Gastrocnemius medialis (tissue), 4 donors: ENCODE data around the gene ZFP14.

ENCODE experiments used
- POLR2A ChIP-seq, 2 donors: fragments of 450-650 bp; IDR thresholded peaks; one replicate each; pipeline ENCODE4 v1.6.1; 2017; ENCODE audit warnings: antibody characterized with exemption in 2 of 2, mild to moderate bottlenecking in 2 of 2, moderate library complexity in 2 of 2
- TF ChIP-seq, protein P1 (sequence below), 5 experiments: fragments of 450-650 bp in 3 of 5; fragments of 200-600 bp in 2 of 5; sonication (generic) in 2 of 5; IDR thresholded peaks in 4 of 5; conservative IDR thresholded peaks in 1 of 5; 1 replicate in 4 of 5; 2 replicates in 1 of 5; pipeline ENCODE4 v1.5.1; 2016 to 2019; ENCODE audit warnings: antibody characterized with exemption in 5 of 5, mild to moderate bottlenecking in 3 of 5, moderate library complexity in 3 of 5

DNA sequence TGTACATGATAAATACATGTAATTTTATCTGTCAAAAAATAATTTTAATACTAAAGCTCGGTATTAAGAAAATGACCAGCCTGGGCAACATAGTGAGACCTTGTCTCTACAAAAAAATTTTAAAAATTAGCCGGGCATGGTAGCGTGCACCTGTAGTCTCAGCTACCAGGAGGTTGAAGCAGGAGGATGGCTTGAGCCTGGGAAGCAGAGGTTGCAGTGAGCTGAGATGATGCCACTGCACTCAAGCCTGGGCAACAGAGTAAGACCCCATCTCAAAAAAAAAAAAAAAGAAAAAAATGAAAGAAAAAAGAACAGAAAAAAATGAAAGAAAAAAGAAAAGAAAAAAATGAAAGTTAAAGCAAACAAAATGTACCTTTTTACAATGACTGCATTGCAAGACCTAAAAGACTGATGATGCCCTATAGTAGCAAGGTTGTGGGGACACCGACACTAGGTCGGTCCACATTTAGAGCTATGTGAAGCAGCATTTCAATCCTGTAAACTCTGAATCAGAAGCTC lies 5.3 kb downstream of the ZFP14 start:
- no peak for TF ChIP-seq POLR2A (IDR thresholded peaks at IDR 0.05)
- TF ChIP-seq, protein P1, sequence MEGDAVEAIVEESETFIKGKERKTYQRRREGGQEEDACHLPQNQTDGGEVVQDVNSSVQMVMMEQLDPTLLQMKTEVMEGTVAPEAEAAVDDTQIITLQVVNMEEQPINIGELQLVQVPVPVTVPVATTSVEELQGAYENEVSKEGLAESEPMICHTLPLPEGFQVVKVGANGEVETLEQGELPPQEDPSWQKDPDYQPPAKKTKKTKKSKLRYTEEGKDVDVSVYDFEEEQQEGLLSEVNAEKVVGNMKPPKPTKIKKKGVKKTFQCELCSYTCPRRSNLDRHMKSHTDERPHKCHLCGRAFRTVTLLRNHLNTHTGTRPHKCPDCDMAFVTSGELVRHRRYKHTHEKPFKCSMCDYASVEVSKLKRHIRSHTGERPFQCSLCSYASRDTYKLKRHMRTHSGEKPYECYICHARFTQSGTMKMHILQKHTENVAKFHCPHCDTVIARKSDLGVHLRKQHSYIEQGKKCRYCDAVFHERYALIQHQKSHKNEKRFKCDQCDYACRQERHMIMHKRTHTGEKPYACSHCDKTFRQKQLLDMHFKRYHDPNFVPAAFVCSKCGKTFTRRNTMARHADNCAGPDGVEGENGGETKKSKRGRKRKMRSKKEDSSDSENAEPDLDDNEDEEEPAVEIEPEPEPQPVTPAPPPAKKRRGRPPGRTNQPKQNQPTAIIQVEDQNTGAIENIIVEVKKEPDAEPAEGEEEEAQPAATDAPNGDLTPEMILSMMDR (IDR thresholded peaks at IDR 0.05 in 4 of 5, conservative IDR thresholded peaks at IDR 0.05 in 1 of 5): no peak
